Astrocyte (in vitro differentiated cells and primary cell): ENCODE results near the gene ATP10B. TPM values are rescaled to one million over a fixed set of nuclear protein-coding genes. Genes with fewer than 3 reads are reported as not detected.

Experiments used
- DNase-seq: peaks from one replicate; pipeline ENCODE4 v3.0.0-alpha.2; 2010; ENCODE audit warnings: low read depth
- FAIRE-seq: peaks from 2 replicates; lab custom pipeline; 2011; peaks lifted over from hg19 to GRCh38; lab: Jason Lieb, UNC
- H2AFZ ChIP-seq: 2 replicates; pipeline ENCODE4 v1.6.0; 2012; ENCODE audit warnings: low read depth, low read length, inconsistent platforms
- H3K27ac ChIP-seq: 2 replicates; pipeline ENCODE4 v1.5.1; 2011; ENCODE audit warnings: low read depth, low read length, inconsistent platforms
- H3K27me3 ChIP-seq: 2 replicates; pipeline ENCODE4 v1.6.0; 2011; ENCODE audit warnings: low read length, inconsistent platforms; ENCODE audit not compliant: insufficient read depth
- H3K36me3 ChIP-seq: 2 replicates; pipeline ENCODE4 v1.5.1; 2011; ENCODE audit warnings: low read length, inconsistent platforms; ENCODE audit not compliant: insufficient read depth
- H3K4me1 ChIP-seq: 2 replicates; pipeline ENCODE4 v1.5.1; 2011; ENCODE audit warnings: low read length, inconsistent platforms; ENCODE audit not compliant: insufficient read depth
- H3K4me2 ChIP-seq: 2 replicates; pipeline ENCODE4 v1.6.0; 2012; ENCODE audit warnings: low read length, inconsistent platforms
- H3K4me3 ChIP-seq: 2 replicates; pipeline ENCODE4 v1.5.1; 2011; ENCODE audit warnings: low read depth, mild to moderate bottlenecking, low read length, inconsistent platforms; ENCODE audit not compliant: insufficient read depth
- H3K79me2 ChIP-seq: 2 replicates; pipeline ENCODE4 v1.6.0; 2012; ENCODE audit warnings: mild to moderate bottlenecking, low read length, inconsistent platforms; ENCODE audit not compliant: insufficient read depth
- H3K9ac ChIP-seq: 2 replicates; pipeline ENCODE4 v1.6.0; 2012; ENCODE audit warnings: mild to moderate bottlenecking, low read length, inconsistent platforms
- H3K9me3 ChIP-seq: 2 replicates; pipeline ENCODE4 v1.5.1; 2012; ENCODE audit warnings: low read depth, mild to moderate bottlenecking, low read length, inconsistent platforms; ENCODE audit not compliant: insufficient read depth
- H4K20me1 ChIP-seq: 2 replicates; pipeline ENCODE4 v1.6.0; 2012; ENCODE audit warnings: low read length, inconsistent platforms; ENCODE audit not compliant: insufficient read depth
- H3K27ac Mint-ChIP-seq: one replicate; pipeline ENCODE4 v1.8.0; 2021; ENCODE audit warnings: mild to moderate bottlenecking, mixed read lengths; ENCODE audit not compliant: unreplicated experiment
- H3K27me3 Mint-ChIP-seq: one replicate; pipeline ENCODE4 v1.8.0; 2021; ENCODE audit warnings: low read depth, mixed read lengths; ENCODE audit not compliant: unreplicated experiment
- H3K36me3 Mint-ChIP-seq: one replicate; pipeline ENCODE4 v1.8.0; 2021; ENCODE audit warnings: low read depth, mixed read lengths; ENCODE audit not compliant: unreplicated experiment
- H3K4me1 Mint-ChIP-seq: one replicate; pipeline ENCODE4 v1.8.0; 2021; ENCODE audit warnings: low read depth, mixed read lengths; ENCODE audit not compliant: unreplicated experiment
- H3K4me3 Mint-ChIP-seq: one replicate; pipeline ENCODE4 v1.8.0; 2021; ENCODE audit warnings: mild to moderate bottlenecking, moderate library complexity, mixed read lengths; ENCODE audit not compliant: unreplicated experiment
- H3K9me3 Mint-ChIP-seq: one replicate; pipeline ENCODE4 v1.8.0; 2021; ENCODE audit warnings: mild to moderate bottlenecking, mixed read lengths; ENCODE audit not compliant: unreplicated experiment
- EZH2 ChIP-seq: IDR thresholded peaks from 2 replicates; pipeline ENCODE4 v1.6.1; 2012; ENCODE audit warnings: mild to moderate bottlenecking, low read length, inconsistent platforms; ENCODE audit not compliant: insufficient read depth
- total RNA-seq: library from RNA; stranded (reverse); gene quantifications from 2 replicates; pipeline ENCODE4 v1.2.1, GENCODE V29; 2021
- TF ChIP-seq, protein P1 (sequence below): IDR thresholded peaks from 2 replicates; pipeline ENCODE4 v1.5.1; 2011; ENCODE audit warnings: low read depth, mild to moderate bottlenecking, inconsistent platforms, low read length, moderate library complexity; ENCODE audit not compliant: insufficient read depth

The ATP10B gene
- total RNA-seq, 1 donor from 2014 or later: not detected

DNA sequence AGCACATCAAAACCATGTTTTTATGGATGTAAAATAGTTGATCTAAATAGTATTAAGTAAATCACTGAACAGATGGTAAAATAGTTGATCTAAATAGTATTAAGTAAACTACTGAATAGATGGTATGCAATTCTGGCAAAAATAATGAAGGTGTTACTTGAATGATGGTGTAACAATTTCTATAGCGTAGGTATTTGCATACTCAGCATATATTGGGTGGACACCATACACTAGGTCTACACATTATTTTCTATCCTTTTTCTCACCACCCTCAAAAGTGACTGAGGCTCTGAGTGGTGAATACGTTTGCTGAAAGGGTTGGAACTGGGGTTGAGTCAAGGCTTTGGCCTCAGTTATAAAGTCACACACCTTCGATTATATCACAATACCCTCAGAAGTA lies 81.3 kb downstream of the ATP10B start:
- Mint-ChIP-seq H3K9me3 (no peaks in the 10 kb centered on the region), H3K27ac (no peak overlapping the region), H3K36me3 (no peaks in the 10 kb centered on the region), H3K4me3 (no peak overlapping the region), H3K4me1 (peaks cover 2% of the 10 kb centered on the region), H3K27me3 (no peaks in the 10 kb centered on the region)
- no peak overlapping the region for H3K27ac ChIP-seq
- H3K27me3 ChIP-seq: no peaks in the 10 kb centered on the region
- DNase-seq (no peak), FAIRE-seq (no peak)
- H3K9ac ChIP-seq: no peak overlapping the region
- no peaks in the 10 kb centered on the region for H3K9me3 ChIP-seq
- H2AFZ ChIP-seq: no peak overlapping the region
- no peaks in the 10 kb centered on the region for H4K20me1 ChIP-seq
- H3K4me2 ChIP-seq: no peak overlapping the region
- TF ChIP-seq, protein P1, sequence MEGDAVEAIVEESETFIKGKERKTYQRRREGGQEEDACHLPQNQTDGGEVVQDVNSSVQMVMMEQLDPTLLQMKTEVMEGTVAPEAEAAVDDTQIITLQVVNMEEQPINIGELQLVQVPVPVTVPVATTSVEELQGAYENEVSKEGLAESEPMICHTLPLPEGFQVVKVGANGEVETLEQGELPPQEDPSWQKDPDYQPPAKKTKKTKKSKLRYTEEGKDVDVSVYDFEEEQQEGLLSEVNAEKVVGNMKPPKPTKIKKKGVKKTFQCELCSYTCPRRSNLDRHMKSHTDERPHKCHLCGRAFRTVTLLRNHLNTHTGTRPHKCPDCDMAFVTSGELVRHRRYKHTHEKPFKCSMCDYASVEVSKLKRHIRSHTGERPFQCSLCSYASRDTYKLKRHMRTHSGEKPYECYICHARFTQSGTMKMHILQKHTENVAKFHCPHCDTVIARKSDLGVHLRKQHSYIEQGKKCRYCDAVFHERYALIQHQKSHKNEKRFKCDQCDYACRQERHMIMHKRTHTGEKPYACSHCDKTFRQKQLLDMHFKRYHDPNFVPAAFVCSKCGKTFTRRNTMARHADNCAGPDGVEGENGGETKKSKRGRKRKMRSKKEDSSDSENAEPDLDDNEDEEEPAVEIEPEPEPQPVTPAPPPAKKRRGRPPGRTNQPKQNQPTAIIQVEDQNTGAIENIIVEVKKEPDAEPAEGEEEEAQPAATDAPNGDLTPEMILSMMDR: no peak
- no peak for TF ChIP-seq EZH2
- no peak overlapping the region for H3K4me3 ChIP-seq
- no peaks in the 10 kb centered on the region for H3K4me1 ChIP-seq
- H3K79me2 ChIP-seq: no peaks in the 10 kb centered on the region
- no peaks in the 10 kb centered on the region for H3K36me3 ChIP-seq

DNA sequence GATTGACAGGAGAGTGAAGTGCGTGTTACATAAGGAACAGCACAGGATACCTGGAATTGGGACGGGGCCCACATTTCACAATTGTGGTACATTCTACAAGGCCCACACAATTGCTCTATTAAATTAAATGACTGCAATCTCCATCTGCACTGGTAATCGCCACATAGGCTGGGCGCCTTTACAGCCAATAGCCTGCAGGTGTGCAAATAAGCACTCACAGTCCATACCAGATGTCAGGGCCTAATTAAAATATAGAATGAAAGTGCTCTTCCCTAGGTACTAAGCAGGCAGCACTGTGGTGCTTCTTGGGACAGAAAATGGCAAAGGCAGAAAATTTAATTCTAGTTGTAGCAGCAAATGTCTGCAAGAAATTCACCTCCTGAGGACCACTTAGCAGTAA lies 82.7 kb downstream of the ATP10B start:
- no peaks in the 10 kb centered on the region for H3K27me3 Mint-ChIP-seq
- no peak overlapping the region for H3K4me2 ChIP-seq
- no peak overlapping the region for H3K4me3 ChIP-seq
- no peak for TF ChIP-seq EZH2
- TF ChIP-seq, protein P1: no peak
- FAIRE-seq (no peak), DNase-seq (no peak)
- H3K9me3 Mint-ChIP-seq: no peaks in the 10 kb centered on the region
- H3K9me3 ChIP-seq: no peaks in the 10 kb centered on the region
- no peak overlapping the region for H3K27ac ChIP-seq
- no peak overlapping the region for H2AFZ ChIP-seq
- no peaks in the 10 kb centered on the region for H3K36me3 ChIP-seq
- no peaks in the 10 kb centered on the region for H3K4me1 ChIP-seq
- no peaks in the 10 kb centered on the region for H3K36me3 Mint-ChIP-seq
- H3K79me2 ChIP-seq: no peaks in the 10 kb centered on the region
- H3K4me1 Mint-ChIP-seq: peaks cover 2% of the 10 kb centered on the region
- H4K20me1 ChIP-seq: no peaks in the 10 kb centered on the region
- no peaks in the 10 kb centered on the region for H3K27me3 ChIP-seq
- no peak overlapping the region for H3K27ac Mint-ChIP-seq
- no peak overlapping the region for H3K4me3 Mint-ChIP-seq
- H3K9ac ChIP-seq: no peak overlapping the region

DNA sequence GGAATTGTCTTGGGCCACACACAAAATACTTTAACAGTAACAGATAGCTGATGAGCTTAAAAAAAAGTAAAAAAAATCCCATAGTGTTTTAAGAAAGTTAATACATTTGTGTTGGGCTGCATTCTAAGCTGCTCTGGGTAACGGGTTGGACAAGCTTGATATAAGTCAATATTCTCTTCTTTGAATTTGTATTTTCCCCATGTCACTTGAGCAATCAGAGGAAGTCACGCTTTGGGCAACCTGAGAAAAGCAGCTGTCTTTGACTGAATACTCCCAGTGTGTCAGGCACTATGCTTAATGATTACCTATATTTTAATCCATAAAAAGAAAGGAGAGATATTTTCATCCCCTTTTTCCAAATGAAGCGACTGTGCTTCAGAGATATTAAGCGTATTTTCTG lies 84.9 kb downstream of the ATP10B start:
- DNase-seq: no peak
- TF ChIP-seq EZH2: no peak
- TF ChIP-seq, protein P1: no peak

More for the DNA sequence above, 84.9 kb downstream of the ATP10B start:
- Histone ChIP-seq H3K79me2 (no peaks in the 10 kb centered on the region), H3K4me2 (no peak overlapping the region), H3K27ac (no peak overlapping the region), H3K9ac (no peak overlapping the region), H3K4me3 (no peak overlapping the region), H3K4me1 (no peaks in the 10 kb centered on the region), H4K20me1 (no peaks in the 10 kb centered on the region), H3K27me3 (no peaks in the 10 kb centered on the region), H2AFZ (no peak overlapping the region), H3K36me3 (no peaks in the 10 kb centered on the region), H3K9me3 (no peaks in the 10 kb centered on the region)
- no peaks in the 10 kb centered on the region for H3K27me3 Mint-ChIP-seq
- H3K36me3 Mint-ChIP-seq: no peaks in the 10 kb centered on the region
- H3K9me3 Mint-ChIP-seq: peaks cover under 1% of the 10 kb centered on the region
- no peaks in the 10 kb centered on the region for H3K4me1 Mint-ChIP-seq
- no peak overlapping the region for H3K27ac Mint-ChIP-seq
- no peak overlapping the region for H3K4me3 Mint-ChIP-seq
- FAIRE-seq: no peak
